DLD1 (cell line): Measurements from ENCODE around the gene NFIC.
"Not testable (repeated sequence)": the region's sequence is repeated elsewhere in the genome, so short reads cannot be mapped to it uniquely, and the experiment has no call there.

Source experiments
- in situ Hi-C: cut with HindIII; loops from 2 replicates; pipeline ENCODE4 v1.10.0; 2017; ENCODE audit warnings: low sequenced_read_pairs

NFIC gene

DNA sequence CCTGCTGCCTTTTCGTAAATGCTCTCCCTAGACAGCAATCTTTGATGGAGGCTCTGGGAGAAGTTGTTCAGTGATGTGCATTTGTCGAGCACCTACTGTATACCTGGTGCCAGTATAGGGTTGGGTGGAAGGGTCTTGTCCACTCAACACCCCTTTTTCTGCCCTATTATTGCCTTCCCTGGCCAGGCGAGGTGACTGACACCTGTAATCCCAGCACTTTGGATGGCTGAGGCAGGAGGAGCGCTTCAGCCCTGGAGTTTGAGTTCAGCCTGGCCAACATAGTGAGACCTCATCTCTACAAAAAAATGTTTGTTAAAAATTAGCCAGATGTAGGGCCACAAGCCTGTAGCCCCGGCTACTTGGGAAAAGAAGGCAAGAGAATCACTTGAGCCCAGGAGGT, 49.3 kb downstream of the NFIC start:
- in situ Hi-C loops = no loop called here

DNA sequence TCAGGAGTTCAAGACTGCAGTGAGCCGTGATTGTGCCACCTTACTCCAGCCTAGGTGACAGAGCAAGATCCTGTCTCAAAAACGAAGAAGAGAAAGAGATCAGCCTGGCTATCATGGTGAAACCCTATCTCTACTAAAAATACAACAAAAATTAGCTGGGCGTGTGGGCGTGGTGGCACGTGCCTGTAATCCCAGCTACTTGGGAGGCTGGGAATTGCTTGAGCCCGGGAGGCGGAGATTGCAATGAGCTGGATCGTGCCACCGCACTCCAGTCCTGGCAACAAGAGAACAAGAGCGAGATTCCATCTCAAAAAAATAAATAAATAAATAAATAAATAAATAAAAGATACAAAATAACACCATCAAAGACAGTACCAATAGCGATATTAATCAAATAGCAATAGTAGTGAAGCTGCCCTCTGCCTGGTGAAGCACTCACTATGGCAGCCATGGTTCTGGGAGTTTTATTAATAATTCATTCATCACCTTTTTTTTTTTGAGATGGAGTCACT, 53.9 kb downstream of the NFIC start:
- in situ Hi-C loops = no loop called here

DNA sequence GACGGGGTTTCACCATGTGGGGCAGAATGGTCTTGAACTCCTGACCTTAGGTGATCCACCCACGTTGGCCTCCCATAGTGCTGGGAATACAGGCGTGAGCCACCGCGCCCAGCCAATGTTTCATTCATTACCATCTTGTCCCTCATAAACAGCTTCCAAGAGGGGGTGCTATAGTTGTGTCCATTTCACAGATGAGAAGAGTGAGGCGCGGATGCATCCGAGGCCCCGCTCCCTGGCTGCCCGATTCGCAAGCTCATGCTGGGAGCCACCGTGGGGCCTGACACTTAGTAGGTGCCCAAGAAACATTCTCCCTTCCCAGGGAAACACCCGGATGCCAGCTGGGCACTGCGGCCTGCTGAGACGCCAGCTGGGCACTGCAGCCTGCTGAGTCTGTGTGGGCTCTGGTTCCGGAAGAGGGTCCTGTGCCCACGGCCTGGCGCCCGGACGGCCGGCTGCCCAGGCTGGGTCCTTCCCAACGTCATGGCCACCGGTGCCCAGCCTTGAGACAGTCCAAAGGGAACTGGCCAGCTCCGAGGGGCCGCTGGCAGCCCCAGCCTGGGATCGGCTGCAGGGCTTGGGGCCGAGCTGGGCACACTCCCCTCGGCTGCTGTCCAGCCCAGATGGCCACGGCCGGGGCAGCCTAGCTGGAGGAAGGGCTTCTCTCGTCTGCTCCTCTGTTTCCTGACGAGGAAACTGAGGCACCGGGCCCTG, 54.7 kb downstream of the NFIC start:
- in situ Hi-C loops = no loop called here

DNA sequence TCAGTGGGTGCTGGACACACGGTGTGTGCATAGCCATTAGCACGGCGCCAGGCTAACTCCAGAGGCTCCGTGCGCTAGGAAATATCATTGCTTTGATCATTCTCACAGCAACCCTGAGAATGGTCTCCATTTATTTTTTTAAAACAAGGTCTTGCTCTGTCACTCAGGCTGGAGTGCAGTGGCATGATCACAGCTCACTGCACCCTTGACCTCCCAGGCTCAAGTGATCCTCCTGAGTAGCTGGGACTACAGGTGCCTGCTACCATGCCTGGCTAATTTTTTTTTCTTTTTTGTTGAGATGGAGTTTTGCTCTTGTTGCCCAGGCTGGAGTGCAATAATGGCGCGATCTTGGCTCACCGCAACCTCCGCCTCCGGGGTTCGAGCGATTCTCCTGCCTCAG, 55.3 kb downstream of the NFIC start:
- in situ Hi-C loops = not testable (repeated sequence)

DNA sequence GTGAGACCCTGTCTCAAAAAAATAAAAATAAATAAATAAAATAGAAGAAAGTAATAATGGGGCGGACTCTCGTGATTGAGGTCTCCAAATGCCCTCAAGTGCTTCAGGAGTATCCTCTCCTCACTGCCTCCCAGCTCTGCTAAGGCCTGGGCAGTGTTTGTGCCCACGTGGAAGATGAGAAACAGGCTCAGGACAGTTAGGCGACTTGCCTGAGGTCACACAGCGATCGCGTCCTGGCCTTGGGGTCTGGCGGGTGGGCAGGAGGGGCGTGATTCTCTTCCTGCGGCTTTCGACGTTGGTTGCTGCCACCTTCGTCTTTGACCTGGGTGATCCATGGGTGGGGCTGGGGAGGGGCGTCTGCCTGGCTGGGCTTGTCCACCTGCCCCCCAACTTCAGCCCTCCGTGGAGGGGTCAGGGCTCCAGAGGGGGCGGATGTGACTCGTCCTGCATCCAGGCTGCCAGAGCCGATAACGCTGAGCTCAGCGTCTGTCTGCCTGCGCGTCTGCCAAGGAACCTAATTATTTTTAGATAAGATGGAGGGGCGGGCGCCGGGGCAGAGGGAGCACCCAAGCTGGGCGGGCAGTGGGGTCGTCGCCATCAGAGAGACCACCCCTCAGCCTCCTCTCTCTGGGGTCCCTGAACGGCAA, 56.9 kb downstream of the NFIC start:
- in situ Hi-C loops = no loop called here

DNA sequence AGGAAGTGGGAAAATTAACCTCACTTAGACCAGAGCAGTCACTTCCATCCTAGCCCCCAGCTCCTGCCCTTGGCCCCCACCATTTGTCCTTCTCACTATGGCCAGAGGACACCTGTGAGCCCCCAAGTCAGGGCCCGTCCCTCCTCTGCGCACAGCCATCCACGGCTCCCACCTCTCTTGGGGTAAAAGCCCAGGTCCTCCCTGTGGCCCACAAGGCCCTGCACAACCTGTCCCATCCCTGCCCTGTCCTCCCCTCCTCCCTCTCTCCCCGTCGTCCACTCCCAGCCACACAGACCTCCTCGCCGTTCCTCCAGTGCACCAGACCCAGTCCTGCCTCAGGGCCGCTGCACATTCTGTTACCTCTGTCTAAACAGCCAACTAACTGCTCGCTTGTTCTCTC, 60.0 kb downstream of the NFIC start:
- in situ Hi-C loops = no loop called here

DNA sequence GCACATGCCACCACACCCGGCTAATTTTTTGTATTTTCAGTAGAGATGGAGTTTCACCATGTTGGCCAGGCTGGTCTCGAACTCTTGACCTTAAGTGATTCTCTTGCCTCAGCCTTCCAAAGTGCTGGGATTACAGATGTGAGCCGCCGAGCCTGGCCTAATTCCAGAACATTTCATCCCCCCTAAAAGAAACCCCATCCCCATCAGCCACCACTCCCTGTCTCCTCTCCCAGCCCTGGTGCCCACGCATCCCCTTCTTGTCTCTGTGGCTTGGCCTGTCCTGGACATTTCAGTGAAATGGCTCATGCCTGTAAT, 63.9 kb downstream of the NFIC start:
- in situ Hi-C loops = not testable (repeated sequence)

DNA sequence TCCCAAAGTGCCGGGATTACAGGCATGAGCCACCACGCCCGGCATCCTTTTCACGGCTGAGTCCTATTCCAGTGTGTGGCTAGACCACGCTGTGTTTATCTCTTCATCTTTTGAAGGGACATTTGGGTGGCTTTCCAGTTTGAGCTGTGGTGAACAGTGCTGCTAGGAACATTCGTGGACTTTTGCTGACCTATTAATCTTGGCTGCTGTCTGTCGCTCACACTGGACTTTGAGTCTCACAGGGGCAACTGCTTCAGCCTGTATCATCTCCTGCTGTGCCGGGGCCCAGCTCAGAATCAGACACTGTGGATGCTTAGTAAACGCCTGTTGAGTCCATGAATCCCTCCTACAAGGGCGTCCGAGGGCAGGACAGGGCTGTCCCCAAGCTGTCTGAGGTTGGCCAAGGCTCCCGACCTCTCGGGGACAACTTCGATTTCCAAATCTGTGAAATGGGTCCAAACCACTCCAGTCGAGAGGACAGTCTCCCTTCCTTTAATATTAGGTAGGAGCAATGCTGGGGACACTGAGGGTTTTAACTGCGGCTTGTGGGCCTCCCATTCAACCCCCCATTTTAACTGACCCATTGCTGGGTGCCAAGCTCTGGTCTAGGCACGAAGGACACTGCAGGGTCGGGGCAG, 65.5 kb downstream of the NFIC start:
- in situ Hi-C loops = no loop called here

DNA sequence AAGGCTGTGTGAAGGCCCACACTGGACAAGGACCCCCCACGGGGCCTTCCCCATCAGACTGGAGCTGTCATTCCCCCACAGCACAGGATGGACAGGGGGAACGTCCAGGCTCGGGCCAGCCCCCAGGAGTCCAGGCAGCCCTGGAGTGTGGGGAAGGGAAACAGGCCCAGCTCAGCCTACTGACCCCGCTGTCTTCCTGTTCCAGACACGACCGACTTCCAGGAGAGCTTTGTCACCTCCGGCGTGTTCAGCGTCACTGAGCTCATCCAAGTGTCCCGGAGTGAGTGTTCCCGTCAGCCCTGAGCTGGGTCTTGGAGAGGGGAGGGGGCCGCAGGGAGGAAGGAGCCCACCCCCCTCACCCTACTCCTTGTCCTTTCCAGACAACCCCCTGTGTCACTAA, 66.9 kb downstream of the NFIC start:
- in situ Hi-C loops = no loop called here

DNA sequence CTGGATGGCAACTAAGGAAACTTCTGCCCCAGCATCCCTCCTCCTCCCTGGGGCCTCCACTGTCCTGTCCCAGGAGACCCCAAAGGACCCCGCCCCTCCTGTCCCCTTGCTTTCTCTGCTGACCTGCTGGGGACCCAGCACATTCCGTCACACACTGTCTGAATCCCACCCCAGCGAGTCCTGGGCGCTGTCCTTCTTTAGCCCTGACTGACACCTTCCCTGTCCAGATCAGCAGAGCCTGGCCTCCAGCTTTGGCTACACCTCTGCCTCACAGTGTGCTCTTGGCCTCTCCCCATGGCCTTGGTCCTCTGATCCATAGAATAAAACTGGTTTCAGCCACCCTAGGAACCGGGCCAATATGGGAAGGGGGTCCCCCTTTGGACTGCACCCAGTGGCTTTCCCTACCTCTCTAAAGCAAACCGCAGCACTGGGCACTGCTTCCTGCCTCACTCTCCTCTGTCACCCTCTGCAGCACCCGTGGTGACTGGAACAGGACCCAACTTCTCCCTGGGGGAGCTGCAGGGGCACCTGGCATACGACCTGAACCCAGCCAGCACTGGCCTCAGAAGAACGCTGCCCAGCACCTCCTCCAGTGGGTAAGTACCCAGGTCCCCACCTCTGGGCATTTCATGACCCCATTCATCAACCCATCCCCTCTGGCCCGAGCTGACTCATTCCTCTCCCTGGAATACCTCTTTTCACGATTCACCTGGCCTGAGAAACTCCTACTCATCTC, 67.6 kb downstream of the NFIC start:
- in situ Hi-C loops = no loop called here

DNA sequence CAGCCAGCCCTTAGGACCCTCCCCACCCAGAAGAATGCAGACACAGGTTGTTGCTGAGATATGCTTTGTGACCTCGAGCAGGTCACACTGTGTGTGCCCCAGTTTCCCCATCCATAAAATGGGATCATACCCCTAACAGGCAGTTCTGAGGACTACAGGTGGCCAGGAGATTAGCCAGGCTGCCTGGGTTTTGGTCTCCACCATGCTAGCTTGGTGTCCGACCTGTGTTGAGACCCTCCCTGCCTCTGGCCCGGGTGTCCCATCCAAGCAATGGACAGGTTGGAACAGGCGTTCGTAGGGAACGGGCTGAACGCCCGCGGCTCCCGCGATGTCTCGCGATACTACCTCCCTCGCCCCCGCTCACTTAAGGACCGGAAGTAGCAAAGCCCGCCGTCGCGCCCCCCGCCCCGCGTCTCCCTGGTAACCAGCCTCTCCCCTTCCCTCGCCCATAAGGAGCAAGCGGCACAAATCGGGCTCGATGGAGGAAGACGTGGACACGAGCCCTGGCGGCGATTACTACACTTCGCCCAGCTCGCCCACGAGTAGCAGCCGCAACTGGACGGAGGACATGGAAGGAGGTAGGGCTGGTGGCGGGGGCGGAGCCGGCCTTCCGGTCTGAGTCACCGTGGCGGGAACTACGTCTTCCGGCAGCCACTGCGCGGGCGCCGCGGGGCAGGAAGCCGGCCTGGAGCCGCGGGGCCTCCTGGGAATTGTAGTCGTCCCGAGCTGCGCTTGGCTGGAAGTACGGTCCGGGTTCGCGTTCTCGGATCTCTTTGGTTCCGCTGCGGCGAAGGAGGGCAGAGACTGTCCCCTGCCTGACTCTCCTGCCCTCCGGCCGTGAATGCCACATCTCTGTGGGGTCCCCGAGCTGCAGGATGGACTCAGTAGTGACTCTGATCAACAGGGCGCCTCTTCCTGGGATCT, 68.5 kb downstream of the NFIC start:
- in situ Hi-C loops = no loop called here

DNA sequence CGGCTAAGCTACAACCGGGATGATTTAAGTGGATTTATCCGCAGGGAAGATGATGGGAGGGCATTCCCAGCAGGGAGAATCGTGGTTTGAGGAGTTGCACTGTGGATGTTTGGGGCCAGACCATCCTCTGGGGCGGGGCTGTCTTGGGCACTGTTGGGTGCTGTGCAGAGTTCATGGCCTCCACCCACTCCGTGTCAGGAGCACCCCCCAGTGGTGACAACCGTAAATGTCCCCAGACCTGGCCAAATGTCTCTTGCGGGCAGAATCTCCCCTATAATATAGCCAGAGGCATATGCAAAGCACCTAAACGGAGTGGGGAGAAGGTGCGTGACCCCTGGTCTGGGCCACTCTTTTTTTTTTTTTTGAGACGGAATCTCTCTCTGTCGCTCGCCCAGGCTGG, 73.7 kb downstream of the NFIC start:
- in situ Hi-C loops = no loop called here

DNA sequence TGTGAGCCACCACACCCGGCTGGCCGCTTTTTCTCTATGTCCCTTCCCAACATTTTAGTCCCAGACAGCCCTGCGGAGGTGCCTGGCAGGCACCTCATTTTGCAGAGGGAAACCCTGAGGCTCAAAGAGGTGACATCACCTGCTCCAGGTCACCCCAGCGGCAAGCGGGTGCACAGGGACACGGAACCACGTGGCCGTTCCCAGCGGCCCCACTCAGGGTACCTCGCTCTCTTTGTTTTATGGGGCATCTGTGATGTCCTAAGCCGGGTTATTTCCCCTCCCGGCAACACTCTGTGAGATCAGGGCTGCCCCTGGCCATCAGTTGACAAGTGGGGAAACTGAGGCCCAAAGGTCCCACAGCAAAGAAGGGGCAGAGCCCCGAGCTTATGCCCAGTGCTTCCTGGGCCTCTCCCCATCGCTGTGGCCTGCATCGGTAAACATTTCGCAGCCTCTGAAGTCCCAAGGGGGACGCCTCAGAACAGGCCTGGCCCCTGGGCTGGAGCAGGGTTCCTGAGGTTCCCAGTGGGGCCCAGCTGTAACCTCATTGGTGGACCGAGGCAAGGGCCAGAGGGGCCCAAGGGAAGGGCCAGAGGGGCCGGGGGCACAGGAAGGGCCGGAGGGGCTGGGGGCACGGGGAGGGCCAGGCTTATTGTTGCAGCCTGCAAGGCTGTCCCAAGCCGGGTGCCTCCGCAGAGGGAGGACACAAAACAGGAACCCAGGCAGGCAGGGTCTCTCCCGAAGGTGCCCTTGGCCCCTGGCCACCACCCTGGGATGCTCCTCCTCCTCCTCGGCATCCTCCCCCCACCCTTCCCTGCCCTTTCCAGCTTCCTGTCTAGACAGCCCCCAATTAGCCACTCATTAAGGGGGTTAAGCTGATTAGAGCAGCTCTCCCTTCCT, 75.0 kb downstream of the NFIC start:
- in situ Hi-C loops = no loop called here

DNA sequence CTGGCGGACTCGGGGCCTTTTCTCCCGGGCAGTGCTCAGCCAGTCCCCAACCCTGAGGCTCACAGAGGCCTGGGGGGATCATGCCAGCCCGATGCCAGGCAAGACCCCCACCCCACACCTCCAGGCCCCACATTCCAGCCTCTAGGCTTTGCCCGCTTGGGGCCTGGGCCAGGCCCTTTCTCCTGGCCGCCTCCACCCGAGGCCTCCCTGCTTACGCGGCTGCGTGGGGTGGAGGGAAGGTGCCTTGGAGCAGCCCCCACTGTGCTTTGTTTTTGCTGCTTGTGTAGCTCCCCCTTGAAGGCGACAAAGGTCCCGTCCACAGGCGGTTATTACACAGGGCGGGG, 75.6 kb downstream of the NFIC start:
- in situ Hi-C loops = no loop called here

DNA sequence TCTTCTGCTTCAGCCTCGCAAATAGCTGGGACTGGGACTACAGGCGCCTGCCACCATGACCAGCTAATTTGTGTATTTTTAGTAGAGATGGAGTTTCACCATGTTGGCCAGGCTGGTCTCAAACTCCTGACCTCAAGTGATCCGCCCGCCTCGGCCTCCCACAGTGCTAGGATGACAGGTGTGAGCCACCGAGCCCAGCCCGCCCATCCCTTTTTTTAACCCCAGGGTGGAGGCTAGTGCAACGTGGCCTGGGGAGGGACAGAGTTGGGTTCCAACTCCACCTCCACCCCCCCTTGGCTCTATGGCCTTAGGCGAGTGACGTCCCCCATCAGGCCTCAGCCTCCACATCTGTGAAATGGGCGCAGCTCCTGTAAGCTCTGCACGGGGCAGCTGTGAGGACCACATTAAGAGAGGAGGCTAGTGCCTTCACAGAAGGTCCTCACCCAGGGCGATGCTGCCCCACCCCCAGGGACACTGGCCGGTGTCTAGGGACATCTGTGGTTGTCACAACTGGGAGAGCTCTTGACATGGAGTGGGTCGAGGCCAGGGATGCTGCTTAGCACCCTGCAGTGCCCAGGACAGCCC, 76.2 kb downstream of the NFIC start:
- in situ Hi-C loops = no loop called here

DNA sequence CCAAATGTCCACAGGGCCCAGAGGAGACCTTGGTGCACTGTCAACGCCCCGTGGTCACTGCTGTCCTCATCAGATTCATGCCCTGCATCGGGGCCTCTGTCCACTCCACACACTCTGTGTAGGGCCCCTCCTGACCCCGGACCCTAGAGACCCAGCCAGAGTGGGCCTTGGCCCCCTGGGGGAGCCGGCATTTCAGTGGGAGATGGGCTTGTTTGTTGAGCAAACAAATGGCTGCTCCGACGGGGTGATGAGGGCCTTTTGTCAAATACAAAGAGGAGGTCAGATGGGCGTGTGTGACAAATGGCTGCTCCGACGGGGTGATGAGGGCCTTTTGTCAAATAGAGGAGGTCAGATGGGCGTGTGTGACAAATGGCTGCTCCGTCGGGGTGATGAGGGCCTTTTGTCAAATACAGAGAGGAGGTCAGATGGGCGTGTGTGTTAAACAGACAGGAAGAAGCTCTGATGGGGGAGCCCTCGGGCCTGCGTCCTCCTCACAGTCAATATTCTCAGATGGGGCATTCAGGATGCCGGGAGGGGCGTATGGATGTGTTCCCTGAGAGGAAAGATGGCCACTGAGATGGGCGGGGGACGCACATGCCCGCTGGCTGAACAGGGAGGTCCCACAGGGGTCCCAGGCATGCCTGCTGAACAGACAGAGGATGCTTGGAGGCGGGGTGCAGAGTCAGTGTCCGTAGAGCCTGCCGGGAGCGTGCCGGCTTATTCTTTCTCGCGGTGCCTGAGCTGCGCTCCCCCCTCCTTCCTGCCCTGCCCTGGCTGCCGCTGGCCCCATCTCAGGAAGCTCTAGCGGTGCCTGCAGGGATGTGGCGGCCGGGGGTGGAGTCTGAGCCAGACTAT, 77.7 kb downstream of the NFIC start:
- in situ Hi-C loops = no loop called here

DNA sequence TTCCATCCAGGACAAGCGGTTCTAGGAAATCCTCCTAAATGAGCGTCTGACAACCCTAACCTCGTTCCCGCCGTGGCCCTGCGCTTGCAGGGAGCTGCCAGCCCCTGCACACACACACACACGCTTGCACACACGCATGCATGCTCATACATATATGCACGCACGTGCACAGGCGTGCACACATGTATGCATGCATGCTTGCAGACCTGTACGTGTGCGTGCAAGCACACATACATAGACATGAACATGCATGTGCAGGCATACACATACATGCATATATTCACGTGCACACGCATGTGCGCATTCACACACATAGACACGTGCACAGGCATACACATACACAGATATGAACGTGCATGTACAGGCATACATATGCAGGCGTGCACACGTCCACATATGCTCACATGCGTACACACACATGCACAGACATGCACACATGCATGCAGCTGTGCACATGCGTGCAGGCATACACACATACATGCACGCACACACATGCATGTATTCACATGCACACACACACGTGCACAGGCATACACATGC, 78.4 kb downstream of the NFIC start:
- in situ Hi-C loops = no loop called here

DNA sequence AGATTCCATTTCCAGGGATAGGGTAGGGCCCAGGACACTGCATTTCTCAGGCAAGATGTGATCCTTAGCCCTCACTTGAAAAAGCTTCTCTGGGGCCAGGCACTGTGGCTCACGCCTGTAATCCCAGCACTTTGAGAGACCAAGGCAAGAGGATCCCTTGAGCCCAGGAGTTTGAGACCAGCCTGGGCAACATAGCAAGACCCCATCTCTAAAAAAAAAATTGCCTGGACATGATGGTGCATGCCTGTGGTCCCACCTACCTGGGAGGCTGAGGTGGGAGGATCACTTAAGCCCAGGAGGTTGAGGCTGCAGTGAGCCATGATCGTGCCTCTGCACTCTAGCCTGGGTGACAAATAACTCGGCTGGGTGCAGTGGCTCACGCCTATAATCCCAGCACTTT, 80.3 kb downstream of the NFIC start:
- in situ Hi-C loops = not testable (repeated sequence)
